Measurements from ENCODE around the gene NNAT.
A peak's percentile ranks its signal among the peaks of the same experiment; 100 is the strongest.
"Not testable (repeated sequence)": the region's sequence is repeated elsewhere in the genome, so short reads cannot be mapped to it uniquely, and the experiment has no call there.

NNAT gene

DNA sequence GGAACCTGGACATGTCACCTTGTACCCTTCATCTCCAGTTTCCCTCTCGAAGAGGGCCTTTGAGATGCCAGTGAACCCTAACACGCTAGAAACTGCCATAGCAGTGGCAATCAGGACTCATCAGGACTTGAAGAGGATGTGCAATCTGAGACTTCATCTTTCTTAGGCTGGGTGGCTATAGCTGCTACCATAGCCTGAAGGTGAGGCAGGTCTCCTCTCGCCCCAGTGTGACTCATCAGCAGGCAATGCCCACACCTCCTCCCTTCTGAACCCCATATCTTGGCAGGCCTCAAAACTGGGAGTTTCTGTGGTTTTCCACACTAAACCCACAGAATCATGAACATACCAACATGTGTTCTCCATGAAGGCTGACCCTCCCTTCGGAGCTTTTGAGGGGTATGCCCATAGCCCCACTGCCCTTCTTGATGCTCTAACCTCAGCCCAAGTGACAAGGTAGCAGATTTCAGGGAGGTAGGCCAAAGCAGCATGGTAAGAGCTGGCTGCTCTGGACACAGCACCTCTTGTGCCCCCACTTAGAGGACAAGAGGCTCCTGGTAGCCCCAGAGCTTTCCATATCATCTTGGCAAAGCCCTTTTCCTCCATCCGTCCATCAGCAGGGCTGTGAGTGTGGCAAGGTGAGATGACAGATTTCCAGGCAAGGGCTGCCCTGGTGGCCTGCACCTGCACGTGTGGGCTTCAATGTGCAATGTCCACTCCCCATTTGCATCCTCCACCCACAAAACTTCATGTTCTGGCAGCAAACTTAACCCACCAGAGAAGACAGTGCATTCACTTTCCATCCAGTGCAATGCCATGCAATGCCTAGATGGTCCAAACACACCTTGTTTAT, 4.0 kb downstream of the NNAT start:
- no peak for DNase-seq (ENCODE audit: low read depth)

DNA sequence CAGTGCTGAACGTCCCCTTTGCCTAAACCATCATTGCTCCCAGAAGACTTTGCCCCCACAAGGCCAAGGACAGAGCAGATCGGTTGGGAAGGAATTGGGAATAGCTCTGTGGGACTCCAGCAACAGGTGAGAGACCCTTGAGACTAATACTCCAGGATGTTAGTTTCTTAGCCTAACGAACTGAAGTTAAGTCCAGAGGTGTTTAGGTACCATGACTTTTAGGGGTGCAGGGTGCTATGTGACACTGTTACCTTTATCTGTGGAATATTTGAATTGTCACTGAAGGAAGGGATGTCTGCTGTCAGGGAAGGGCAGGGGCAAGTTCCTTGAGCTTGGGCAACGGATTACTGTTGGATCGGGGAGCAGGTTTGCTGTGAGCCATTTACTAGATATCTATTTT, 4.8 kb downstream of the NNAT start:
- no peak for DNase-seq (ENCODE audit: low read depth)

DNA sequence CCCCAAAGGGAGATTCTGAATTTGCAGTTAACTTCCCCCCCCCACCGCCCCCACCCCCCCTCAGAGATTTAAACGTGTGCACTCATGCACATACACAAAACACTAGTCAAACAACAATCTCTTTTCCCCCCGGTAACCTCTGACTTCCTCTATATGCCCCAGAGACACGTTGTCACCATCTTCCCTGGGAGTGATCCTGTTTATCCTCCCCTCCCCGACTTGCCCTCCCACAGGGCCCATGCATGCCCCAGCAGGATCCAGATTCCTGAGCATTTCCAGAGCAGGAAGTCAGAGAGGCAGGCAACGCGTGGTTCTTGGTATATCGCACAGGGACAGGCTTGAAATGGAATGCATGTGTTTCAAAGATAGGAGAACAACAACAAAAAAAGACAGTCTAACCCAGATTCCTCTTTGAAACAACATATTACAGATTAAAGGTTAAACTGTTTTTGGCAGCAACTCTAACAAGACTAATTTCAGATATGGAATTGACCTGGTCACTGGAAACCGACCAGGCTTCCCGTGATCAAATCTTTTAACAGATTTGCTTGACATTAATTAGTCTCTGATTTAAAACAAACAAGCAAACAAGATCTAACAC, 5.3 kb downstream of the NNAT start:
- no peak for DNase-seq (ENCODE audit: low read depth)

DNA sequence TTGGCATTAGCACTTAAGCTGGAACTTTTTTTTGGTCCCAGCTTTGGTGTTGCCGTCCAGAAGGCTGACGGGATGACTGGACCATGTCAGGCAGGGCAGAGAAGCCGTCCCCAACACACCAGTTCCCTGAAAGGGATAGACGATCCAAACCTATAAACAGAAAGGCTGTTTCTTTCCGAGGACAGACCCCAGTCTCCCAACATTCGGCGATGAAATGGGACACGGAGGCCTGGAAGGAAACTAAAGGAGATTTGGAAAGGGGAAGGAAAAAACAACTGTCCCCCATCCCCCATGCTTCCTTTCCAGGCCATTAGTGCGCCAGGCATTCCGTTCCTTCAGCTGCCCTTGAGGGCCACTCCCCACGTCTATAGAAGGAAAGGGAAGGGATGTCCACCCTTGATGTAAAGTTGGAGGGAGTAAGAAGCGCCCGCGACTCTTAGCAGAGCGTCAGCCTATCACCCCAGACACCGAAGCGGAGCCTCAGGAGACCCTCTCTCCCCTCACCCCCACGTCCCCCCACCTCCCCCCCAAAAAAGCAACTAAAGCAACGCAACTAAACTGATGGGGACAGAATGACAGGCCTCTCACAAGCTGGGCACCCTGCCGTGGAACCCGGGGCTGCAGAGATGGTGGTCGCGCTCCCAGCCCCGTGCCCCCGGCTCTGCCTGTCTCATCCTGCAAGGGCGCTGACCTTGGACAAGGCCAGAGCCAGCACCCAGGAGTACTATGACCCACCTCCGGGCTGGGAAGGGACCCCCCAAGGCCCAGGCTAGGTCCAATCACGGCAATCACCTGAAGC, 6.0 kb downstream of the NNAT start:
- DNase-seq (ENCODE audit: low read depth), result no peak

DNA sequence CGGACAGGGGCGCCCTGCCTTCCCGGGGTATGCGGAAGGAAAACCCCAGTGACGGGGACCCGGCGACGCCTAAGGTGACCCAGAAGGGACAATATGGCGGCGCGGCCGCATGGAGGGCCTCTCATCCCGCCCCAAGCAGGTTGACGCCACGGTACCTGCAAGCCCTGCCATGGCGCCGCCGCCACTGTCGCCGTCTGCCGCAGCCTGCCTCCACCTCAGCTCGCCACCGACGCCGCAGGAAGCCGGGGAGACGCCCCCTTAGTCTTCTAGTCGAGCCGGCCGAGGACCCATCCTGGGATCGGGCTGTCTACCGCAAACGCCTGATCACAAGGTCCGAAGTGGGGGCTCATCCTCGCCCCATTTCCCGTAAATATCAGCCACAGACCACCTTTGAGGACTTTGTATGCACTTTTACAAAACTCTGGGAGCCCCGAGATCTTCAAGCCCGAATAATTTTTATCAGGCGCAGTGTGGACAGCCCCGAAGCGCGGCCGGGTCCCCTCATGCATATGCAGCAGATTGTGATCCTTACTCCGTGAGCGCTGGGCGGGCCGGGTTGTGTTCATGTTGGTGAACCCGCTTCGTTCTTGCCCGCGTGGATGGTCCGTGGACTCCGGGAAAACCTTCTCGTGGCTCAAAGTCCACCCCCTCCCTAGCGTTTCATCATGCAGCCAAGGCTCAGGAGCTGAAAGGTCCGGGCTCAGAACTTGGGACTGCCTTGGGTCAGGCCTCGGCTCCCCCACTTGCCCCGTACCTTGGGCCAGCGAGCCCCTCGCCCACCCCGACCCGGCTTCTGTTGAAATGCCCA, 6.8 kb downstream of the NNAT start, which contains the start of gene BLCAP:
BLCAP (minus strand) TSS at position 239 of the 808 bp plus-strand sequence. CDS start 8,702 bp downstream, outside the sequence.
- peak; percentile 86 for DNase-seq (ENCODE audit: low read depth)

DNA sequence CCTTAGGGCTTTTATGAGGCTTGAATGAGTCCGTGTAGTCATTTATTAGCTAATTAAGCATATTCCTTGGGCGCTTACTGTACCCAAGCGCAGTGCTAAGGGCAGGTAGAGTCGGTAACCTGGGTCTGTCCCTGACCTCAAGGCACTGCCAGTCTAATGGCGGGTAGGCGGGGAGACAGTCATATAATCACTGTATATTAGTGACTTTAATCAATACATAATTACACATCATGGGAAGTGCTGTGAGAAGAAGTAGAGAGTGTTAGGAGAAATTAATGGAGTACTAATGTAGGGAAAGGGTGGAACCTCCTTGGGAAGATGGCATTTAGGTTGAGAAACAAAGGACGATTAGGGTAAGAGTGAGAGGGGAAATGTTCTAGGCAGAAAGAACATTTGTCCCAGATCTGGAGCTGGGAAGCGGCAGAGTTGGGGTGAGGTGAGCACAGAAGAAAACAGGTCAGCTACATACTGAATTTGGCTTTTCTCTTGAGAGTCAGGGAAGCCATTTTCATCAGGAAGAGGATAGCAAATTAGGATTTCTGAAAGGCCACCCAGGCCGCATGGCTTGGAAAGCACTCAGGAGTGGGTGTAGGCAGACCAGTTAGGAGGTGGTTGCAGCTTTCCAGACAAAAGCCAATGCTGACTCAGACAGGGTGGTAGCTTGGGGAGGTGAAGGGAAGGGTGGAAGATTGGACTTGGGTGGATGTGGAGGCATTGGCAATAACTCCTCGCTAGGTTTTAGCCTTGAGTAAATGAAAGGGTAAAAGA, 7.6 kb downstream of the NNAT start:
- DNase-seq (ENCODE audit: low read depth), result no peak

DNA sequence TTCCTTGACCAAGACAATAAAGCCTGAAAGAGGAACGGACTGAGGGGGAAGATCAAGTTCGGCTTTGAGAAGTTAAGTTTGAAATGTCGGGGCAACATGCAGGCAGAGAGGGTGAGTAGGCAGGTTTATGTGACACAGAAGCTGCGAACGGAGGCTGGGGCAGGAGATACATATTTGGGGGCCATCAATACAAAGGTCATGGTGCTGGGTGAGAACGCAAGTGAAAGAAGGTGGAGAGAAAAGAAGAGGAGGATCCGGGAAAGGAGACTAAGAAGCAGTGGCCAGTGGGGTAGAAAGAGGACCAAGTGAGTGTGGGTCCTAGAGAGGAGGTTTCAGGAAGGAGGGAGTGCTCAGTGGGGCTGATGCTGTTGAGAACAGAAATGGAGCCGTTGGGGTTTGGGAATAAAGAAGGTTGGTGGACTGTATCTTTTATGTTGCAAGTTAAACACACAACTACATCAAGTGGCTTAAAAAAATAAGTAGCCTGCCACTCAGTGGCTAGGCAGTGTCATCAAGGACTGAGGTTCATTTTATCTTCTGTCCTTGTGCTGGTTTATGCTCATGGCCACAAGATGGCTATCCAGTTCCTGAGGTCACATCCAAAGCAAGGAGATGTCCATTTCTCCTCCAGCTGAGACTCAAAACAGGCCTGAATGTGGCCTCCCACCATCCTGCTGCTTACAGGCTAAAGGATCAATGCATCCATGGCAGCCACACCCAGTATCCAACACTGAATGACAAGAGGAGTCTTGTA, 8.3 kb downstream of the NNAT start:
- no peak for DNase-seq (ENCODE audit: low read depth)

DNA sequence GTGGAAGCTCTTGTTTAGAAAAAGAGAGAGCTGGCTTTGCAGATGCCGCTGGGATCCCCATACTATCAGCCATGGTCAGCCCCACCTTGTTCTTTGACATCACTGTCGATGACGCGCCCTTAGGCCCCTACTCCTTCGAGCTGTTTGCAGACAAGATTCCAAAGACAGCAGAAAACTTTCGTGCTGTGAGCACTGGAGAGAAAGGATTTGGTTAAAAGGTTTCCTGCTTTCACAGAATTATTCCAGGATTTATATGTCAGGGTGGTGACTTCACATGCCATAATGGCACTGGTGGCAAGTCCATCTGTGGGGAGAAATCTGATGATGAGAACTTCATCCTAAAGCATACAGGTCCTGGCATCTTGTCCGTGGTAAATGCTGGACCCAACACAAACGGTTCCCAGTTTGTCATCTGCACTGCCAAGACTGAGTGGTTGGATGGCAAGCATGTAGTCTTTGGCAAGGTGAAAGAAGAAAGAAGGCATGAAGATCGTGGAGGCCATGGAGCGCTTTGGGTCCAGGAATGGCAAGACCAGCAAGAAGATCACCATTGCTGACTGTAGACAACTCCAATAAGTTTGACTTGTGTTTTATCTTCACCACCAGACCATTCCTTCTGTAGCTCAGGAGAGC, 9.0 kb downstream of the NNAT start:
- no peak for DNase-seq (ENCODE audit: low read depth)

DNA sequence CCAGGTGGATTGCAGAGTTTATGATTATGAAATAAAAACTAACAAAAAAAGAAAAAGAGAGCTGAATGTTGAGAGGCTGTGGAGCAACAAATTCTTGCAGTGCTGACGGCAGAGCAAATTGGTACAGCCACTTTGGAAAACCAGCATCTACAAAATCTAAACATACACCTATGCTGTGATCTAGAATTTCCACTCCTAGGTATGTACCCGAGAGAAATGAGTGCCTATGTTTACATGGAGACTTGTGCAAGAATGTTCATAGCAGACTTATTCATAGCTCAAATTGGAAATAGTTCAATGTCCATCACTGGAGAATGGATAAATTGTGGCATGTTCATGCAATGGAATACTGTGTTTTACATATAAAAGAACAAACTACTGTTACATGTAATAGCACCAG, 9.6 kb downstream of the NNAT start:
- DNase-seq (ENCODE audit: low read depth), result no peak

DNA sequence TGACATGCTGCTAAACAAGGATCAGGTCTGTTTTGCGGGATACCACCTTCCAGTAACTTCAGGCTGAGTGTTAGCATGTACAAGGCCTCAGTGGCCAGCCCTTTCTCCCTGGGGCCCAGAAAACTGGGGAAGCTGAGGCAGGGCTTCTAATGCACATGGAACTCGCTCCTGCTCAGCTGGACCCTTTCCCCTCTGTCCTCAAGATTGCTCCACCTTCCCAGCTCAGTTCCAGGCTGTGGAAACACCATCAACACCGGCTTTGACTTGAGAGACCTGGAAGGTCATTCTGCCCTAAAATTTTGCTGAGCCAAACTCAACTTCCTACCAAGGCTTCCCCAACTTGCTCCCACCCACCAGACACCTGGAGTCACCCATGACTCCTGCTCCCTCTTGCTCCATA, 10.8 kb downstream of the NNAT start:
- DNase-seq (ENCODE audit: low read depth), result no peak

DNA sequence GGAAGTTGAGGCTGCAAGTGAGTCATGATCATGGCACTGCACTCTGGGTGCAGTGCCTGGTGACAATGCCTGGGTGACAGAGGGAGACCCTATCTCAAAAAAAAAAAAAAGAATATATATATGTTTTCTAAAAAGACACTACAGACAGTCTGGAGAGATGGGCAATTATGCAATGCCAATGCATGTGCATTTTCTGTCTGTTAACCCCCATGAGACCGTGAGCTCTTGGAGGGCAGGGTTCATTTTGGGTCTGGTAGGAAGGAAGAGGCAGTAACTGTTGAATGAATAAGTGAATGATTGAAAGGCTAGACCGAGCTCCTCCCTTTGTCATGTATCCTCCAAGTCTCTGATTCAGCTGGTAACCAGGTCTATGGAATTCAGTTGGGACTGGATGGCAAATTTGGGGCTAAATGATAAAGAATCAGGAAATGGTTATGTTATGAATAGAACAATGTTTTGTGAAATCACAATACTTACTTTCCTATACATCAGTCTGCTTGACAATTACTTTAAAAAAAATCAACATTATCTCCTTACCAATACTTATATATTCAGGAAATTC, 12.2 kb downstream of the NNAT start:
- DNase-seq (ENCODE audit: low read depth), result no peak

DNA sequence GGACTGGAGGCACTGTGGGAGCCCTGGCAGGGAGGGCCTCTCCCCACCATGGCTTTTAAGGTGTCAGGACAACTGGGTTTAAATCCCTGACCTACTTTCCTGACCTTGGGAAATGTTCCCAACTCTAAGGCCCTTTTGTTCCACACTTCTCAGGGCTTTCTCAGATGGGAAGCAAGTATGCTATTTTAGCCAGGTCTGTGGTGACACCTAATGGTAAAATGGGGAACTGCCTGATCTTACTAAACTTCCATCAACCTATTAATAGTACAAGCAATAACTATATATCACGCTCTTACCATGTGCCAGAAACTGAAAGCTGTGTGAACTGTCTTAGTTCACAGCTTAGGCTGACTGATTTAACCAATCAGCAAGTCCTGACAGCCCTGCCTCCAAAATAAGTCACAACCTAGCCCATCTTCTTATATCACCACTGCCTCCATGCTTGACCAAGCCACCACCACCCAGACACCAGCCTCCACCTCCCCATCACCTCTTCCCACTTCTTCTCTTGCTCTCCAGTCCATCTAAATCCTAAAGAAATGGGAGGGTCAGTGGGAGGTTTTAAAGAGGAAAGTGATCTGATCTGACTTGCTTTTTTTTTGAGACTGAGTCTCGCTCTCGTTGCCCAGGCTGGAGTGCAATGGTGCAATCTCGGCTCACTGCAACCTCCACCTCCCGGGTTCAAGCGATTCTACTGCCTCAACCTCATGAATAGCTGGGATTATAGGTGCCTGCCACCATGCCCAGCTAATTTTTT, 13.5 kb downstream of the NNAT start:
- peak; percentile 48 for DNase-seq (ENCODE audit: low read depth)

DNA sequence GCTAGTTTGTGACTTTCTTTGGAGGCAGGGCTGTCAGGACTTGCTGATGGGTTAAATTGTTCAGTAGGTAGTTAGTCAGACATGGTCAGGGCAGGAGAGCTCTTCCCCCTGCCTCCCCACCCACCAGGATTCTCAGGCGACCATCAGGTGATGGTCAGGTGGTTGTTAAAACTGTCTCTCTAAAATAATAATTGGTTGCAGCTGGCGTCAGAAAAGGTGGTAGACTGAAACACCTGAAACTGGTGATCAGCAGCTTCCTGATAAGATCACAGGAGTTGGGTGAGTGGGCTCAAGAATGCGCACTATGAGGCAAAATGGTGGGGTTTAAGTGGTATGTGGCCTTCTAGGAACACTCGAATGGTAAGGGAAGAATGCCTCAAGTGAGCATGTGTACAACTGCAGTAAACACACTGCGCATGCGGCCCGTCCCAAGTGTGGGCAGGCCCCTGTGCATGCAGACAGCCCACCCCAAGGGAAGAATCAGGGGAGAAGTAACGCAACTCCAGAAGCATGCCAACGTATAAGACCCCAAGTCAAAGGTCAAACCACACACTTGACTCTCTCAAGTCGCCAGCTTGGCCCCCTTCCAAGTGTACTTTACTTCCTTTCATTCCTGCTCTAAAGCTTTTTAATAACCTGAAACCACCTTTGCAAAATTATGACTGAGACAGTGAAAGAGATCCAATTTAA, 14.5 kb downstream of the NNAT start:
- no peak for DNase-seq (ENCODE audit: low read depth)

DNA sequence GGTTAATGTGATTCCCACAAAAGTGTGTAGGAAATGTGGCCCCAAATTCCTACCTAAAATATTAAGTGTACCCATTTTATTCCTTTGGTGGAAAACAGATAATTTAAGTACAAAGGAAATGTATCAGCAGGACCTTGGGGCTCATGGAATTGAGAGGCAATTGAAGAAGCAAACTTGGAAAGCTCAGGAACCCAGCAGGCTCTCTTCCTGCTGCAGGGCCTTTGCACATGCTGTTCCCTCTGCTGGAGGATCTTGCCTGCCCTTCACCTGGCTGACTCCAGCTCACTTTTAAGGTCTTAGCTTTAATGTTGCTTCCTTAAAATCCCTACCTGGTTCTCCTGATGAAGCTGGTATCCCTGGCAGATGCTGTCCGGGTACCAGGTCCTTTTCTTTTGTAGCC, 16.5 kb downstream of the NNAT start:
- DNase-seq (ENCODE audit: low read depth), result no peak

DNA sequence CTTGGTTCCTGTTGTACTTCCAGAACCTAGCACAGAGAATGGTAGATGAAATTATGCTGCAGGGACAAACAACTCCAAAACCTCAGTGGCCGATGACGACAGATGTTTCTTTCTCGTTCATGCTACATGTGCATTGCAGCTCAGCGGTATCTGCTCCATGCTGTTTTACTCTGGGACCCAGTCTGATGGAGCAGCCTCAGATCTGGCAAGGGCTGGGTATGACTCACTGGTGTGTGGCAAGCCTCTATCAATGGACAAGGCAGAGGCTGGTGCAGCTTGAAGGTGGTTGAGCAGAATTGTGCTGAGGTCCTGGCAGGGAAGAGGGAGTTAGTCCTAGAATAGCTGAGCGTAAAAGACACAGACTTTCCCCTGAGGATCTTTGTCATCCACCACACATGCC, 17.0 kb downstream of the NNAT start:
- no peak for DNase-seq (ENCODE audit: low read depth)

DNA sequence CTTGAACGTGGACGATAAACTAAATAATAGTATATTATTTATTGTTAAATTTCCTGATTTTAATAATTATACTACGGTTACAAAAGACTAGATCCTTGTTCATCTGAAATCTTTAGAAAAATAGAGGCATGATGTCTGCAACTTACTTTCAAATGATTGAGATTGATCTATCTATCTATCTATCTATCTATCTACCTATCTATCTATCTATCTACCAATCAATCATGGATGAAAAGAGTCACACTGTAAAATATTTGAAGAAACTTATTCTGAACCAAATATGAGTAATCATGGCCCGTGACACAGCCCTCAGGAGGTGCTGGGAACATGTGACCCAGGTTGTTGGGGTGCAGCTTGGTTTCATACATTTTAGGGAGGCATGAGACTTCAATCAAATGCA, 18.4 kb downstream of the NNAT start:
- no peak for DNase-seq (ENCODE audit: low read depth)

DNA sequence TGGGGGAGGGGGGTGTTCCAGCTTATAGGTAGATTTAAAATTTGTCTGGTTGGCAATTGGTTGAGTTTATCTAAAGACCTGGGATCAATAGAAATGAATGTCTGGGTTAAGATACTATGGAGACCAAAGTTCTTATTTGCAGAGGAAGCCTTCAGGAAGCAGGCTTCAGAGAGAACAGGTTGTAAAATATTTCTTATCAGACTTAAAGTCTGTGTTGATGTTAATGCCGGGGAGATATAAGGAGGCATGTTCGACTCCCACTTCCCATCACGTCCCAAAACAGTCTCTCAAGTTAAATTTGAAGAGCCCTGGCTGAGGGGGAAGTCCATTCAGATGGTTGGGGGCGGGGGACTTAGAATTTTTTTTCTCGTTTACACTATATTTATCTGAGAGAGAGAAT, 19.0 kb downstream of the NNAT start:
- no peak for DNase-seq (ENCODE audit: low read depth)

DNA sequence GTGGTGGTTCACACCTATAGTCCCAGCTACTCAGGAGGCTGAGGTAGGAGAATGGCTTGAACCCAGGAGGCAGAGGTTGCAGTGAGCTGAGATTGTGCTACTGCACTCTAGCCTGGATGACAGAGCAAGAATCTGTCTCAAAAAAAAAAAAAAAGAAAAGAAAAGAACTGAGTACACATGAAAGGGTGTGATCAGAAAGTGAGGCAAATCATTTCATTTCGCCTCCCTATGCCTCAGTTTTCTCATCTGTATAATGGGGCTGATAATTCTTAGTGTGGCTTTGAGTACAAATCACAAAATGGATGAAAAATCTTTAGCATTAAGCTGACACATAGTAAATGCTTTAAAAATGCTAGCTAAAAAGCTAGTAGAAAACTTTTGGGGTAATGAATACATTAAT, 19.8 kb downstream of the NNAT start:
- DNase-seq (ENCODE audit: low read depth), result not testable (repeated sequence)
